Pulmonary artery endothelial cell (primary cell): Measurements from ENCODE around the gene ABCB1. TPM values are rescaled to one million over a fixed set of nuclear protein-coding genes. Genes with fewer than 3 reads are reported as not detected.

ENCODE experiments used
- DNase-seq: peaks from one replicate; pipeline ENCODE4 v3.0.0-alpha.2; 2011; ENCODE audit warnings: low read depth, low spot score
- total RNA-seq: library from RNA; depleted of rRNA; stranded (reverse); fragments of >200 nt; gene quantifications from 2 replicates; pipeline ENCODE4 v1.2.3, GENCODE V29; 2014

Gene ABCB1
- total RNA-seq, 1 donor from 2014 or later, result 5.1 TPM

- no peak for DNase-seq
These were observed 86.8 kb downstream of the ABCB1 start for GRCh38 chr7:87513735-87514335.

- DNase-seq, result no peak
These were observed 87.8 kb downstream of the ABCB1 start for GRCh38 chr7:87512906-87513305.

GRCh38 chr7:87511510-87511909, 89.2 kb downstream of the ABCB1 start:
- DNase-seq, result no peak

GRCh38 chr7:87510411-87510875, 90.2 kb downstream of the ABCB1 start:
- DNase-seq, result no peak

- no peak for DNase-seq
These were observed 93.2 kb downstream of the ABCB1 start for GRCh38 chr7:87507446-87507845.

GRCh38 chr7:87506246-87507180, 94.2 kb downstream of the ABCB1 start:
- no peak for DNase-seq

- no peak for DNase-seq
These were observed 95.0 kb downstream of the ABCB1 start for GRCh38 chr7:87505557-87506245.

GRCh38 chr7:87505122-87505521, 95.6 kb downstream of the ABCB1 start:
- no peak for DNase-seq

- no peak for DNase-seq
These were observed 101.2 kb downstream of the ABCB1 start for GRCh38 chr7:87499494-87499893.

- no peak for DNase-seq
These were observed 101.8 kb downstream of the ABCB1 start for GRCh38 chr7:87498893-87499292.

GRCh38 chr7:87497482-87497881, 103.2 kb downstream of the ABCB1 start:
- DNase-seq, result no peak

GRCh38 chr7:87495366-87495765, 105.3 kb downstream of the ABCB1 start:
- no peak for DNase-seq

GRCh38 chr7:87494454-87494853, 106.2 kb downstream of the ABCB1 start:
- no peak for DNase-seq

GRCh38 chr7:87483131-87483530, 117.6 kb downstream of the ABCB1 start:
- no peak for DNase-seq

GRCh38 chr7:87482115-87482514, 118.6 kb downstream of the ABCB1 start:
- DNase-seq, result no peak

- no peak for DNase-seq
These were observed 120.3 kb downstream of the ABCB1 start for GRCh38 chr7:87480386-87480785.

GRCh38 chr7:87479951-87480350, 120.7 kb downstream of the ABCB1 start:
- no peak for DNase-seq

GRCh38 chr7:87476179-87476557, 124.5 kb downstream of the ABCB1 start:
- DNase-seq, result no peak

- DNase-seq, result no peak
These were observed 125.1 kb downstream of the ABCB1 start, which contains the start of gene ABCB4 for GRCh38 chr7:87475359-87476178. Gene ABCB4, minus strand, starts transcription at chr7:87475680. Its CDS starts 215 bp downstream, at chr7:87475465.

GRCh38 chr7:87474533-87475358, 125.9 kb downstream of the ABCB1 start:
- no peak for DNase-seq
